GM21526 (cell line): Measurements from ENCODE around the gene SCYGR4.
"Not testable (repeated sequence)": the region's sequence is repeated elsewhere in the genome, so short reads cannot be mapped to it uniquely, and the experiment has no call there.

Experiments used
- ATAC-seq: cut with Tn5 transposase; IDR thresholded peaks from one replicate; pipeline ENCODE4 v1.9.1; 2021; ENCODE audit warnings: moderate library complexity; ENCODE audit not compliant: unreplicated experiment, low FRiP score

The SCYGR4 gene, protein sequence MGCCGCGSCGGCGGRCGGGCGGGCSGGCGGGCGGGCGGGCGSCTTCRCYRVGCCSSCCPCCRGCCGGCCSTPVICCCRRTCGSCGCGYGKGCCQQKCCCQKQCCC

GRCh38 chr2:227617316-227618230 is at the start of gene SCYGR4:
TSS of gene SCYGR4 (plus strand) at chr2:227617498. CDS start at chr2:227617498, 0 bp downstream.
- no peak for ATAC-seq

- no peak for ATAC-seq
These were observed 48.5 kb upstream of the SCYGR4 start for GRCh38 chr2:227568852-227569169.

GRCh38 chr2:227570615-227571014 is 46.7 kb upstream of the SCYGR4 start:
- ATAC-seq, result no peak

DNA sequence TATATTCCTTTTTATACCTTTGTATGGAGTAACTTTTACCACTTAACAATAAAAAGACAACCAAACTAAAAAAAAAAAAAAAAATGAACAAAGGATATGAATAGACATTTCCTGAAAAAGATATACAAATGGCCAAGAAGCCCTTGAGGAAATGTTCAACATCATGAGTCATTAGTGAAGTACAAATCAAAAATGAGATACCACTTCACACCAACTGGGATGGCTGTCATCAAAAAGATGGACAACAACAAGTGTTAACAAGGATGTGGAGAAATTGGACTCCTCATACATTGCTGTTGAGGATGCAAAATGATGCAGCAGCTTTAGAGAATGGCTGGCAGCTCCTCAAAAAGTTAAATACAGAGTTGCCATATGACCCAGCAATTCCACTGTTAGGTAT is 41.2 kb upstream of the SCYGR4 start:
- no peak for ATAC-seq

- no peak for ATAC-seq
These were observed 40.5 kb upstream of the SCYGR4 start for GRCh38 chr2:227576812-227577211.

DNA sequence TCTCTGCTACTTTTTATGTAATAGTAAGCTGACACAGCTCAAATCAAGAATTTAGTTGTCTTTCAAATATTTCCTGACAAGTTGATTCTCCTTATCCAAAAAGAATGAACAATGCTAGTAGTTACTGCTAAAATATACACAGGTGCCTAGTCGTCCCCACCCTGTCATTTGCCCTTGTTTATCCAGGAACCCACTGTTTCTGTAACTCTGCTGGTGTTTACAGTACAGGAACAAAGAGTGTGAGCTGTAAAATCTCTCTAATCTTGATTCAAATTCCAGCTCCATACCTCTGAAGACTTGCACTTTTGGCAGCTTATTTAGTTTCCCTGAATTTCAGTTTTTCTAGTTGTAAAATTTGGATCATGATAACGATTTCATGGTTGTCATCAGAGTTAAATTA is 39.7 kb upstream of the SCYGR4 start:
- no peak for ATAC-seq

- ATAC-seq, result no peak
These were observed 38.7 kb upstream of the SCYGR4 start for GRCh38 chr2:227578642-227579041.

GRCh38 chr2:227579791-227580190 is 37.5 kb upstream of the SCYGR4 start:
- no peak for ATAC-seq

- ATAC-seq, result no peak
These were observed 34.9 kb upstream of the SCYGR4 start for GRCh38 chr2:227582369-227582768.

DNA sequence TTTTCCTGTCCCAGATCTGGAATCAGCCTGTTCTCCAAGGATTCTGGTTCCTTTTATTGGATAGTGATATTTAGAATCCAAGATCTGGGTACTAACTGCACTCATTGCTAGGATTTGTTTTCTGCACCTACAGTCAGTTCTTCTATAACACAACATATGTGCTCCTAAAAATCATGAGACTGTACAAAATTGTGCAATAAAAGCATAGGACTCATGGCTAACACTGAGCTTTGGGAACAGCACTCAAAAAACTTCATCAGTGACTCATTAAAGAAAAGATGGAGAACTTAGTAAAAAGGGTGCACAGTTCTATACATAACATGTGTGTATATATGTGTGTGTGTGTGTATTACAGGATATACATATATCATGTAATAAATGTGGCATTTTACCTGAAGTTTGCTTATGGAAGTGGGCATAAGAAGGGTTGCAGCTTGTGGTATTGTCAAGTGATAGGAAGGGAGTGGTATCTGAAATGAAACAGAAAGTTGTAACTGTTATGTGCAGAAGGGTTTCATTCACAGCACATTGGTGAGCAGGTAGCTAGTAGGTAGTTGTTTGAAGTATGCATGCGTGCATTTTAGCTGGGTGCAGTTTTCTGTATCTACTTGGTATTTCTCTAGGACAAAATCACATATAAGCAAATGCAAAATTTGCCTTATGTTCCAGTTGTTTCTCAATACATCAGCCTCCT is 24.5 kb upstream of the SCYGR4 start:
- peak; percentile 90 for ATAC-seq

- ATAC-seq, result no peak
These were observed 21.5 kb upstream of the SCYGR4 start for GRCh38 chr2:227595797-227596196.

GRCh38 chr2:227597036-227597435 is 20.3 kb upstream of the SCYGR4 start:
- ATAC-seq, result no peak

DNA sequence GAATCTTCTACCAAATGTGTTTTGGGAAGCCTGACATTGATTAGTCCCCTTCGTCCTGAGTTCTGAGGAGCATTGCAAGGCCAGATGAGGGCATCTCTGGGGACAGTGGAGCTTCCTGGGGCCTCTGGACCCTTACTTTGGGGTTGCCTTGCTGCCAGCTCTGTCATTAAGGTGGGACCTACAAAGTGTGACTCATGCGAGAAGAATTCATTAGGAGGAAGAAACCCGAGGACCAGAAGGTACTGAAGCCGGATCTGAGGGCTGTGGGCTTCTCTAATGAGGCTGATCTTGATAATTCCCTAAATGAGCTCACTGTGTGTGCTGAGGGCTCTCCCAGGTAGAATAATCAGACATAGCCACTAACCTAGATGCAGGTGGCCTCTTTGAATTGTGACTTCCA is 19.3 kb upstream of the SCYGR4 start:
- no peak for ATAC-seq

DNA sequence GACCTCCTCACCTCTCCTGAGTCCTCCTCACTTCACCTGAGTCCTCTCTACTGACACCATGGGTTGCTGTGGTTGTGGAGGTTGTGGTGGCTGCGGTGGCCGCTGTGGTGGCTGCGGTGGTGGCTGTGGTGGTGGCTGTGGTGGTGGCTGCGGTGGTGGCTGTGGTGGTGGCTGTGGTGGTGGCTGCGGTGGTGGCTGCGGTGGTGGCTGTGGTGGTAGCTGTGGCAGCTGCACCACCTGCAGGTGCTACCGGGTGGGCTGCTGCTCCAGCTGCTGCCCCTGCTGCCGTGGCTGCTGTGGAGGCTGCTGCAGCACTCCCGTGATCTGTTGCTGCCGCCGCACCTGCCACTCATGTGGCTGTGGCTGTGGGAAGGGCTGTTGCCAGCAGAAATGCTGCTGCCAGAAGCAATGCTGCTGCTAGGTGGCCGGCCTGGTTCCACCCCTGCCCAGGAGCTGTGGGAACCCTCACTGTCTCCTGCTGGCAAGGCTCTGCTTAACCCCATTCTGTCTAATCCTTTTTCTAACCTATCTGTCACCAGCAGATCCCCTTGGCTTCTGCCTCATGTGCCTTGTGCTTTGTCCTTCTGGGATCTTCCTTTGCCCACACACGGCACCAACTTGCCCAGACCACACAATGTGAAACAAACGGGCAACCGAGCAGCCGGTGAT is 18.3 kb upstream of the SCYGR4 start, which contains the start of gene SCYGR2:
SCYGR2 (plus strand) TSS at position 59 of the 669 bp plus-strand sequence; CDS start at position 59, 0 bp downstream.
- not testable (repeated sequence) for ATAC-seq

- ATAC-seq, result no peak
These were observed 14.9 kb upstream of the SCYGR4 start for GRCh38 chr2:227602358-227602757.

- ATAC-seq, result no peak
These were observed 10.8 kb upstream of the SCYGR4 start for GRCh38 chr2:227606476-227606875.

DNA sequence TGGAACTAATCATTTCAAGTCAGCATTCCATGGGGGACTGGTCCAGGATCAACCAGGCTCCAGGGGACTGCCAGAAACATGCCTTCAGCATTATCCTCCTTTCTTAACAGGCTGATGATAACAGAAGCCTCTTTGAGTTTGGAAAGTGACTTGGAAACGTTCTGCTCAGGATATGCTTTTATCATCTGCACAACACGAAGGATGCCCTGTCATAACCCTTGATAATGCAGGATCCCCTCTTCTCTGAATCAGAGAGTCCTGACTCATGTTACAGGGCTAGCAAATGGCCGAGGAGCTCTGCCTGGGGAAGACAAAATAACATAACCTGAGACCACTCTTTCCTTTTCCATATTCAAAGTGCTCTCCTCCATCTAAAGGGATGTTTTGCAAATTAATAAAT is 9.4 kb upstream of the SCYGR4 start:
- no peak for ATAC-seq

- ATAC-seq, result peak; percentile 59
These were observed 8.5 kb upstream of the SCYGR4 start for GRCh38 chr2:227608561-227609338.

- ATAC-seq, result no peak
These were observed 7.2 kb upstream of the SCYGR4 start for GRCh38 chr2:227610123-227610522.

GRCh38 chr2:227612546-227613271 is 4.6 kb upstream of the SCYGR4 start:
- no peak for ATAC-seq
